ENCODE measurements around the gene SPHK1. TPM values are rescaled to one million over a fixed set of nuclear protein-coding genes. Genes with fewer than 3 reads are reported as not detected.

SPHK1 gene
- total RNA-seq, 2 experiments from 2014 or later, result 10.9 to 12.0 TPM

- Mint-ChIP-seq H3K27ac (no peak overlapping the region), H3K36me3 (peaks cover 1% of the 10 kb centered on the region), H3K9me3 (no peaks in the 10 kb centered on the region), H3K4me3 (no peak overlapping the region), H3K4me1 (peaks cover 4% of the 10 kb centered on the region), H3K27me3 (no peaks in the 10 kb centered on the region)
- no peak for DNase-seq
Measured at GRCh38 chr17:76405967-76406647, 21.7 kb downstream of the SPHK1 start.

DNA sequence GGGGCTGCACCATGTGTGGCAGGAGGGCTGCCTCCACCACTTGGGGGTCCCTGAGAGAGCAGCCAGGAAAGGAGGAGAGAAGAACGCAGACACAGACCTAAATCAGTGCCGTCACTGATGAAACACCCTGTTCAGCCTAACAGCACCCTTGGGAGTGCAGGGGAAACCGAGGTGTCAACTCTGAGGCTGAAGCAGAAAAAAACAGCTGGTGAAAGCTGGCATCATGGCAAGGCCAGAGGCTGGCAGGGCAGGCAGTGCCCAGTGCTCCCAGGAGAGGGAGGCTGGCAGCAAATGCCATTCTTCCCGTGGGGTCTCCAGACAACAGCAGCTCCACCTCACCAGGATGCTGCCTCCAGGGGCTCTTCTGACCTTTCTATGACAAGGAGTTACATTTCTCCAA is 23.1 kb downstream of the SPHK1 start:
- Mint-ChIP-seq H3K4me1 (peaks cover 4% of the 10 kb centered on the region), H3K9me3 (no peaks in the 10 kb centered on the region), H3K4me3 (no peak overlapping the region), H3K27me3 (no peaks in the 10 kb centered on the region), H3K36me3 (peaks cover 1% of the 10 kb centered on the region), H3K27ac (no peak overlapping the region)
- no peak for DNase-seq

GRCh38 chr17:76408037-76408849 is 23.8 kb downstream of the SPHK1 start:
- H3K27me3 Mint-ChIP-seq, result no peaks in the 10 kb centered on the region
- H3K36me3 Mint-ChIP-seq, result peaks cover 1% of the 10 kb centered on the region
- no peaks in the 10 kb centered on the region for H3K9me3 Mint-ChIP-seq
- H3K4me3 Mint-ChIP-seq, result no peak overlapping the region
- peak; percentile 63 for DNase-seq
- H3K4me1 Mint-ChIP-seq, result peaks cover 7% of the 10 kb centered on the region
- H3K27ac Mint-ChIP-seq, result no peak overlapping the region

DNA sequence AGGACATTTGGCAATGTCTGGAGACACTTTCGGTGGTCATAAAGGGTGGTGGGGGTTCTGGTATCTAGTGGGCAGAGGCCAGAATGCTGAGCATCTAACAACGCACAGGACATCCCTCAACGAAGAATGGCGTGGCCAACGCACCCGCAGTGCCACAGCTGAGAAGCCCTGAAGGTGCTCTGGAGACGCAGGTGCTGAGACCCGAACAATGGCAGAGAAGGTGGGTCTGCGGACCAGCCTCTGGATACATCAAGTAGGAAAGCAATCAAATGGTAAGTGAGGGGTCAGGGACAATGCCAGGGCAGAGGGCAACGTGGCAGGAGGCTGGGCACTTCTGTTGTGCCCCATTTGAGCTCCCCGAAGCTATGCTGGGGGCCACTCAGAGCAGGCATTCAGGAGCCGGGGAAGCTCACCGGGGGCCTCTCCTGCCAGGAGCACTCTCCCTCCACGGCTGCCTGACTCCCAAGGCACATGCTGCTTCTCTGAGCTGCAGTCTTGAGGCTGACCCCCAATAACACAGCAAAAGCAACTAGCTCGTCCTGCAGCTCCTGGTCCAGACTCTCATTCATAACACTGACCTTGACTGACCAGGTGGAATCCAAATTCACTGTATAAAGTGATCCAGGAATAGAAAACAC is 26.0 kb downstream of the SPHK1 start:
- no peaks in the 10 kb centered on the region for H3K27me3 Mint-ChIP-seq

GRCh38 chr17:76411247-76411646 is 26.8 kb downstream of the SPHK1 start:
- Mint-ChIP-seq H3K9me3 (no peaks in the 10 kb centered on the region), H3K27me3 (no peaks in the 10 kb centered on the region), H3K4me3 (no peak overlapping the region)

More for the DNA sequence above, 26.0 kb downstream of the SPHK1 start:
- Mint-ChIP-seq H3K36me3 (no peaks in the 10 kb centered on the region), H3K4me3 (no peak overlapping the region), H3K4me1 (peaks cover 9% of the 10 kb centered on the region), H3K9me3 (no peaks in the 10 kb centered on the region), H3K27ac (no peak overlapping the region)
- DNase-seq, result no peak

DNA sequence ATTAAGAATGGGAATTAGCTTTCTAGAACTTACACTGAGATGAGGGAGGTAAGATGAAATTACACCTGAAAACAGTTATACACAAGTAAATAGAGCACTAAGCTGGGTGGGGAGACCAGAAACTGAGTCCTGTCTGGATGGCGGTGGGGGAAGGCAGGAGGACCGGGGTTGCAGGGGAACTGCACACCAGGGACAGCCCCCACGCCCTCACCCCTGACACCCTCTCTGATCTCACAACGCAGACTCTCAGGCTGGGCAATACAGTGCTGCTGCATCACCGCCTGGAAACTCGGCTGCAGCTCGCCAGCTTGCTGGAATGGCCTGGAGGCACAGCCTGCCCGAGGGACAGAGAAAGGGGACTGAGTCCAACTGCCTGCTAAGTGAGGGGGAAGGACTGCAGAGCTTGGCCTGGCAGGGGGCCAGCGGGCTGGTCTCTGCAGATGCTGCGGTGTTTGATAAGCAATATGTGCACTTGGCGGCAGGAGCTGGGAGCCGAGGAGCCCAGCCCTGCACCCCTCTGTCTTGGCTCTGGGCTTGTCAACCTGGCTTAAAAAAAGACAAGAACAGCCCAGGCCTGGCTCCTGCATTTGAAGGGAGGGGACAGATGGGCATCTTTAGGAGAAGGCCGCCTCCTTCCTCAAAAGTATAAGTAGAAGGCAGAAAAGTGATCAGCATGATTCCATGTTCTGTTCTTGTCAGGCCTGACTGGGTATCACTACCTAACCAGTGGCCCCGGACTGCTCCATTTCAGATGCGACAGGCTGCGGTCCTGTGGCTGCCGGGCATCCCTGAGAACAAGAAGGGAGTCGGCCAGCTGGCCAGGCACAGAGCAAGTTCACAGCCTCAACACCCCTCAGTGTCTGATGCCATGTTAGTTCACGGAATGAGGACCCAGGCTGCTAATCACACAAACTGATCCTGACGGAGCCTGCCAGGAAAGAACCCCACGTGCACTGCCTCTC is 30.2 kb downstream of the SPHK1 start:
- Mint-ChIP-seq H3K27me3 (no peaks in the 10 kb centered on the region), H3K27ac (no peak overlapping the region), H3K9me3 (no peaks in the 10 kb centered on the region), H3K36me3 (no peaks in the 10 kb centered on the region), H3K4me1 (peaks cover 11% of the 10 kb centered on the region), H3K4me3 (no peak overlapping the region)
- no peak for DNase-seq

More at GRCh38 chr17:76411247-76411646, 26.8 kb downstream of the SPHK1 start:
- peaks cover 9% of the 10 kb centered on the region for H3K4me1 Mint-ChIP-seq
- no peaks in the 10 kb centered on the region for H3K36me3 Mint-ChIP-seq
- no peak for DNase-seq
- H3K27ac Mint-ChIP-seq, result no peak overlapping the region

- no peaks in the 10 kb centered on the region for H3K9me3 Mint-ChIP-seq
- H3K4me3 Mint-ChIP-seq, result no peak overlapping the region
- DNase-seq, result no peak
- no peaks in the 10 kb centered on the region for H3K27me3 Mint-ChIP-seq
- peaks cover 17% of the 10 kb centered on the region for H3K4me1 Mint-ChIP-seq
- no peak overlapping the region for H3K27ac Mint-ChIP-seq
- H3K36me3 Mint-ChIP-seq, result no peaks in the 10 kb centered on the region
Measured at GRCh38 chr17:76415786-76416185, 31.4 kb downstream of the SPHK1 start.

DNA sequence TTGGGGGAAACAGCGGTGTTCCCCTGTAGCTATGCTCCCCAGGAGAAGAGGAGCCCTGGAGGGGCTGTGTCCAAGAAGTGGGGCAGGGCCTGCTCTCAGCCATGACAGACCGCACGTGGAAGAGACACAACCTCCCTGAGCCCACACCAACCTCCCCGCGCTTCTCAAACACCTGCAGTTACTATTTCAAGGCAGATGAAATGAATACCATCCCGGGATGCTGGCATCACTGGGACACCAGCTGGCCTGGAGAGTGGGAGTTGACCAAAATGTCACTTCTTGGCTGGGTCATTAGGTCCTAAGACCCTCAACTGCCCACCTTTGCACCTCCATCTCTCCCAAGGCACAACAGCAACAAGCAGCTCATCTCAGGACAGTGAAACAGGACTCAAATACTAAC is 32.0 kb downstream of the SPHK1 start:
- Mint-ChIP-seq H3K9me3 (no peaks in the 10 kb centered on the region), H3K27ac (no peak overlapping the region), H3K36me3 (no peaks in the 10 kb centered on the region)

DNA sequence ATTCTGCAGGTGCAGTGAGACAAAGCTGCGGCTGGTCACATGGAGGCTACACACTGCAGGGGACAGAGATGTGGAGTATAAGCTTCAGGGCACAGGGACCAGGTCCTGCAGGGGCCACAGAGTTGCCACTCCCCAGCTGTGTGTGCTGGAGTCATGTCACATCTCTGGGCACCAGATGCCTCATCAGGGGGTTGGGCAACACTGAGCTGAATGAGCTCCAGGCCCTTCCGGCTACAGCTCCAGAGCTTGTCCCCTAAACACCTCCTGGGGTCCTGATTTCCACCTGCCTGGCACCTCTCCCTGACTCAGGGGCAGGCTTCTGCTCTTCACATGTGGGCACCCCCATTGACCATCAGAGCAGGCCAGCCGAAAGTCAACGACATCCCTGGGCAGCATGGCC is 32.5 kb downstream of the SPHK1 start:
- Mint-ChIP-seq H3K4me3 (no peak overlapping the region), H3K9me3 (no peaks in the 10 kb centered on the region), H3K36me3 (no peaks in the 10 kb centered on the region), H3K27ac (no peak overlapping the region), H3K4me1 (peaks cover 17% of the 10 kb centered on the region), H3K27me3 (no peaks in the 10 kb centered on the region)
- DNase-seq, result no peak

More for the DNA sequence above, 32.0 kb downstream of the SPHK1 start:
- no peak for DNase-seq
- H3K4me3 Mint-ChIP-seq, result no peak overlapping the region
- H3K27me3 Mint-ChIP-seq, result no peaks in the 10 kb centered on the region
- H3K4me1 Mint-ChIP-seq, result peaks cover 17% of the 10 kb centered on the region

GRCh38 chr17:76417499-76418143 is 33.2 kb downstream of the SPHK1 start:
- Mint-ChIP-seq H3K36me3 (no peaks in the 10 kb centered on the region), H3K9me3 (no peaks in the 10 kb centered on the region), H3K27ac (no peak overlapping the region), H3K4me3 (no peak overlapping the region), H3K4me1 (peaks cover 17% of the 10 kb centered on the region), H3K27me3 (no peaks in the 10 kb centered on the region)
- no peak for DNase-seq

DNA sequence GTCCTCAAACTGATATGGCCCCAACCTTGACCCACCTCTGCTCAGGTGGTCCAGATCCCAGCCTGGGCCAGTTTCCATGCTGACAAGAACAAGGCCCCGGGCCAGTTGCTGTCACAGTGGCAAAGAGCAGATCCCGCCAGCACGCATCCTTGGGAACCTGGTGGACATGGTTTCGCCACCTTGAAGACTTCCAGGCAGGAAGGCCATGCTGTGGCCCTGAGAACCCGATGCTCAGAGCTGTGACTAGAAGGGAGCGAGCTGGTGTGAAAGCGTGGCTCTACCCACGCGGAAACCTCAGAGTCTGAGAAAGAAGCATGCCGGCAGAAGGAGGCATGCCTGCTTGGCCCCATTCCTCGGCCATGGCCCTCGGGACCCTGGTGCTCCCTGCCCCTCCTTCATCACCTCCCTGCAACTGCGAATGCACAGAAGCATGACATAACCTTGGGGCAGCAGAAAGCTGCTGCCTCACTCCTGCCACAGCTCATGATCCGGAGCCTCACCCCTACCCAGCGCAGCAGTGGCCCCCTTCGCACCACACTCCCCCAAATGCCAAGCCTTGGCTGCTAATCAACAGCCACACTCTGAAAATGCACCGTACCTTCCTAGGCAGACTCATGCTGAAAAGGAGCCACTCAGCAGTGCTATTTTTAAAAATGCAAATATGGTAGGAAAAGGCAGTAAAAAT is 35.3 kb downstream of the SPHK1 start:
- no peaks in the 10 kb centered on the region for H3K9me3 Mint-ChIP-seq
- H3K36me3 Mint-ChIP-seq, result peaks cover 2% of the 10 kb centered on the region
- no peak overlapping the region for H3K4me3 Mint-ChIP-seq
- peaks cover 15% of the 10 kb centered on the region for H3K4me1 Mint-ChIP-seq
- H3K27me3 Mint-ChIP-seq, result no peaks in the 10 kb centered on the region
- no peak overlapping the region for H3K27ac Mint-ChIP-seq
- DNase-seq, result no peak

DNA sequence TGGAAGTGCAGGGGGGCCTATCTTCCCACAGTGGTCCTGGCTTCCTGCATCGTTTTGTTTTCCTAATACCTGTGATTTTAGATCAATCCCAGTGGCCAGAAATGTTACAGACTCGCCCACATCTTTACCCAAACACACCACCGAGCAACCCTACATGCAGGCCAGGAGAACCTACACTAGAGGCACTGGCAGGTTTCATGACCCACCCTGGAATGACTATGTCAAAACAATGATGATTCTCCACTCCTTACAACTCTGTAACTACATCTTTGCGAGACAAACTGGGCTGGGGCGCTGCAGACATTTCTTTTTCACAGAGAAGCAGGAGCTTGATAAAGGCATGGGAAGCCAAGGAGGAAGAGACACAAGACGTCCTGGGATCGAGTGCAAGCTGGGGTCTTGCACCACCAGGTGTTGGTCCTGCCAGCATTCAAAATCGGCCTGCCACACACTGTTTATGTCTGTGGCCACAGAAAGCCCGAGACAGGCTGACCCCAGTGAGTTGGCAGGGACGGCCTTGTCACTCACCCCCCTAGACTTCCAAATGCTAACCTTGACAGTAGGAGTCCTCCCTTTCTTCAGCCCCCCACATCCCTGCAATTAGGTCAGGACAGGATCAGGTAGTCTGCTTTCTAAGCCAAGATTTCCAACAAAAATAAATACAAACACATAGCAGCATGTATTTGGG is 36.1 kb downstream of the SPHK1 start:
- Mint-ChIP-seq H3K27me3 (no peaks in the 10 kb centered on the region), H3K27ac (peak overlapping the region; percentile 5), H3K9me3 (no peaks in the 10 kb centered on the region), H3K4me1 (peaks cover 13% of the 10 kb centered on the region), H3K4me3 (no peak overlapping the region), H3K36me3 (peaks cover 2% of the 10 kb centered on the region)
- DNase-seq, result no peak

- no peak overlapping the region for H3K27ac Mint-ChIP-seq
- H3K9me3 Mint-ChIP-seq, result no peaks in the 10 kb centered on the region
- H3K36me3 Mint-ChIP-seq, result peaks cover 2% of the 10 kb centered on the region
- H3K27me3 Mint-ChIP-seq, result no peaks in the 10 kb centered on the region
- H3K4me1 Mint-ChIP-seq, result peaks cover 13% of the 10 kb centered on the region
- DNase-seq, result no peak
- no peak overlapping the region for H3K4me3 Mint-ChIP-seq
Measured at GRCh38 chr17:76421044-76421407, 36.6 kb downstream of the SPHK1 start.
